DOHH2 (cell line): ENCODE measurements around the gene TDRD10.

ENCODE experiments used
- CTCF ChIP-seq: fragments of 200-600 bp; sonication (generic); IDR thresholded peaks from one replicate; pipeline ENCODE4 v1.5.1; 2014; ENCODE audit warnings: antibody characterized with exemption, mild to moderate bottlenecking, low read depth, low read length; ENCODE audit not compliant: poor library complexity, severe bottlenecking
- EZH2phosphoT487 ChIP-seq: fragments of 200-600 bp; sonication (generic); IDR thresholded peaks from 2 replicates; pipeline ENCODE4 v1.6.1; 2017; ENCODE audit warnings: borderline replicate concordance, mild to moderate bottlenecking, antibody characterized with exemption, low read length, moderate library complexity, mixed read lengths

GRCh38 chr1:154574716-154575115, 72.7 kb downstream of the TDRD10 start:
- TF ChIP-seq CTCF (no peak), EZH2phosphoT487 (no peak)
